Activated CD8-positive, alpha-beta memory T cell treated with anti-CD3 and anti-CD28 coated beads, Interleukin-2, amount 50 U/mL, for 24 hours (primary cell): Measurements from ENCODE around the gene ANO7.

Experiments
- DNase-seq: peaks from one replicate; pipeline ENCODE4 v3.0.0-alpha.2; 2020; ENCODE audit errors: extremely low read depth

Gene ANO7

GRCh38 chr2:241158546-241158900 lies 30.0 kb upstream of the ANO7 start:
- no peak for DNase-seq

GRCh38 chr2:241159116-241159515 lies 29.4 kb upstream of the ANO7 start:
- DNase-seq = no peak

GRCh38 chr2:241160318-241160717 lies 28.2 kb upstream of the ANO7 start:
- no peak for DNase-seq

GRCh38 chr2:241161646-241162281 lies 26.7 kb upstream of the ANO7 start:
- DNase-seq = no peak

- DNase-seq = no peak
Observed at GRCh38 chr2:241163601-241164118, 24.8 kb upstream of the ANO7 start.

- DNase-seq = no peak
Observed at GRCh38 chr2:241168366-241168765, 20.1 kb upstream of the ANO7 start.

GRCh38 chr2:241173557-241173956 lies 14.9 kb upstream of the ANO7 start:
- no peak for DNase-seq

GRCh38 chr2:241177526-241178334 lies 10.7 kb upstream of the ANO7 start:
- DNase-seq = no peak

- no peak for DNase-seq
Observed at GRCh38 chr2:241178961-241179360, 9.5 kb upstream of the ANO7 start.

GRCh38 chr2:241179899-241180298 lies 8.6 kb upstream of the ANO7 start:
- peak; percentile 9 for DNase-seq

- no peak for DNase-seq
Observed at GRCh38 chr2:241180495-241180894, 8.0 kb upstream of the ANO7 start.

GRCh38 chr2:241182126-241182525 lies 6.4 kb upstream of the ANO7 start:
- DNase-seq = no peak

GRCh38 chr2:241182531-241183133 lies 5.8 kb upstream of the ANO7 start:
- no peak for DNase-seq

GRCh38 chr2:241183221-241183620 lies 5.3 kb upstream of the ANO7 start:
- DNase-seq = no peak

GRCh38 chr2:241184901-241185300 lies 3.6 kb upstream of the ANO7 start:
- DNase-seq = no peak

GRCh38 chr2:241185961-241186360 lies 2.5 kb upstream of the ANO7 start:
- DNase-seq = no peak

GRCh38 chr2:241187101-241187917 lies 1.2 kb upstream of the ANO7 start:
- no peak for DNase-seq

GRCh38 chr2:241187918-241188234 lies 601 bp upstream of the ANO7 start:
- DNase-seq = no peak

GRCh38 chr2:241189093-241189855 lies 797 bp downstream of the ANO7 start:
- no peak for DNase-seq

GRCh38 chr2:241189856-241190201 lies 1.4 kb downstream of the ANO7 start:
- no peak for DNase-seq

- no peak for DNase-seq
Observed at GRCh38 chr2:241190291-241190981, 2.0 kb downstream of the ANO7 start.
